ENCODE data around the gene UMAD1. TPM values are rescaled to one million over a fixed set of nuclear protein-coding genes. Genes with fewer than 3 reads are reported as not detected.
A peak's percentile ranks its signal among the peaks of the same experiment; 100 is the strongest.

The UMAD1 gene
- total and polyA plus RNA-seq, 2 donors from 2014 or later: 18.0 to 20.3 TPM

DNA sequence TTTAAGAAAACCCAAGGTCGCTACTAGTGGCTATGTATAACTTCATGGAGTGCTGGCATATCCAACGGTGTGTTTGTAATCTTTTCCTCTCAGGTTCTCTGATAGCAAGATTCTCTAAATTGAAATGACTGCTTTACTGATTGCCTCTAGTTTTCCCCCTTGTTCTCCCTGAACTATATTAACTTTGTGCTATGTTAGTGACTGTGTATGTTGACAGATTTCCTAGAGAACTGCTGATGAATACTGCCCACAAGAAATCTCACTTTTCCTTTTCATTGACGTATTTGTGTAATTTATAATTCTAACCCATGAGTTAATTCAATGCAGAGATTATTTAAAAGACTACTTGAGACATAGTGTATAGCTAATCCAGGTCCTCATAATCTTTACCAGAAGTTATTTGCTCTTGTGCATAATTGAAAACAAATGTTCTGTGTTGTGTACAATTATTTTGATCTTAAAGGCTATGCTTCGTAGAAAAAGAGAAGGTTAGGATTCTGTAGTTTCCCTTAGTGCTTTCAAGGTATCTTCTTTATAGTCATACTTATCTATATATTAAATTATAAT lies 257.5 kb downstream of the UMAD1 start:
- TF ChIP-seq, protein P1, sequence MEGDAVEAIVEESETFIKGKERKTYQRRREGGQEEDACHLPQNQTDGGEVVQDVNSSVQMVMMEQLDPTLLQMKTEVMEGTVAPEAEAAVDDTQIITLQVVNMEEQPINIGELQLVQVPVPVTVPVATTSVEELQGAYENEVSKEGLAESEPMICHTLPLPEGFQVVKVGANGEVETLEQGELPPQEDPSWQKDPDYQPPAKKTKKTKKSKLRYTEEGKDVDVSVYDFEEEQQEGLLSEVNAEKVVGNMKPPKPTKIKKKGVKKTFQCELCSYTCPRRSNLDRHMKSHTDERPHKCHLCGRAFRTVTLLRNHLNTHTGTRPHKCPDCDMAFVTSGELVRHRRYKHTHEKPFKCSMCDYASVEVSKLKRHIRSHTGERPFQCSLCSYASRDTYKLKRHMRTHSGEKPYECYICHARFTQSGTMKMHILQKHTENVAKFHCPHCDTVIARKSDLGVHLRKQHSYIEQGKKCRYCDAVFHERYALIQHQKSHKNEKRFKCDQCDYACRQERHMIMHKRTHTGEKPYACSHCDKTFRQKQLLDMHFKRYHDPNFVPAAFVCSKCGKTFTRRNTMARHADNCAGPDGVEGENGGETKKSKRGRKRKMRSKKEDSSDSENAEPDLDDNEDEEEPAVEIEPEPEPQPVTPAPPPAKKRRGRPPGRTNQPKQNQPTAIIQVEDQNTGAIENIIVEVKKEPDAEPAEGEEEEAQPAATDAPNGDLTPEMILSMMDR (IDR thresholded peaks at IDR 0.05; ENCODE audit: borderline replicate concordance, extremely low read depth, insufficient read depth): no peak
- no peaks in the 10 kb centered on the region for H3K27me3 ChIP-seq (ENCODE audit: control insufficient read depth, insufficient read depth, low read length)
- H3K4me3 ChIP-seq (ENCODE audit: low read length in 3 of 3): no peak overlapping the region
- no peaks in the 10 kb centered on the region for H3K4me1 ChIP-seq (ENCODE audit: control insufficient read depth in 2 of 3, insufficient read depth in 2 of 3, low read depth in 1 of 3, low read length in 3 of 3)
- no peaks in the 10 kb centered on the region for H3K36me3 ChIP-seq (ENCODE audit: control insufficient read depth in 2 of 3, insufficient read depth in 3 of 3, low read length in 3 of 3)
- H3K9me3 ChIP-seq (ENCODE audit: control insufficient read depth in 2 of 3, insufficient read depth in 1 of 3, low read length in 3 of 3): no peaks in the 10 kb centered on the region
- FAIRE-seq (no peak), DNase-seq (peak in 1 of 5 donors; percentile 5)
- no peak overlapping the region for H3K27ac ChIP-seq (ENCODE audit: low read depth in 2 of 2, low read length in 2 of 2)
- intact Hi-C loops (cut with DNase I): no loop called here
- no peak overlapping the region for H3K9ac ChIP-seq (ENCODE audit: low read length in 3 of 3)

- Histone ChIP-seq H3K9me3 (ENCODE audit: control insufficient read depth in 2 of 3, insufficient read depth in 1 of 3, low read length in 3 of 3) (no peaks in the 10 kb centered on the region), H3K4me1 (ENCODE audit: control insufficient read depth in 2 of 3, insufficient read depth in 2 of 3, low read depth in 1 of 3, low read length in 3 of 3) (no peaks in the 10 kb centered on the region), H3K4me3 (ENCODE audit: low read length in 3 of 3) (no peak overlapping the region), H3K9ac (ENCODE audit: low read length in 3 of 3) (no peak overlapping the region), H3K27ac (ENCODE audit: low read depth in 2 of 2, low read length in 2 of 2) (no peak overlapping the region), H3K27me3 (ENCODE audit: control insufficient read depth, insufficient read depth, low read length) (no peaks in the 10 kb centered on the region), H3K36me3 (ENCODE audit: control insufficient read depth in 2 of 3, insufficient read depth in 3 of 3, low read length in 3 of 3) (no peaks in the 10 kb centered on the region)
- TF ChIP-seq, protein P1 (IDR thresholded peaks at IDR 0.05; ENCODE audit: borderline replicate concordance, extremely low read depth, insufficient read depth): no peak
- FAIRE-seq (no peak), DNase-seq (no peak)
- intact Hi-C loops (cut with DNase I): no loop called here
These were observed 262.3 kb downstream of the UMAD1 start for GRCh38 chr7:7902845-7903244.

- no peaks in the 10 kb centered on the region for H3K9me3 ChIP-seq (ENCODE audit: control insufficient read depth in 2 of 3, insufficient read depth in 1 of 3, low read length in 3 of 3)
- no peak overlapping the region for H3K27ac ChIP-seq (ENCODE audit: low read depth in 2 of 2, low read length in 2 of 2)
- TF ChIP-seq, protein P1 (IDR thresholded peaks at IDR 0.05; ENCODE audit: borderline replicate concordance, extremely low read depth, insufficient read depth): no peak
- FAIRE-seq (no peak), DNase-seq (no peak)
- no peaks in the 10 kb centered on the region for H3K36me3 ChIP-seq (ENCODE audit: control insufficient read depth in 2 of 3, insufficient read depth in 3 of 3, low read length in 3 of 3)
- H3K27me3 ChIP-seq (ENCODE audit: control insufficient read depth, insufficient read depth, low read length): no peaks in the 10 kb centered on the region
- H3K9ac ChIP-seq (ENCODE audit: low read length in 3 of 3): no peak overlapping the region
- intact Hi-C loops (cut with DNase I): no loop called here
- no peak overlapping the region for H3K4me3 ChIP-seq (ENCODE audit: low read length in 3 of 3)
- no peaks in the 10 kb centered on the region for H3K4me1 ChIP-seq (ENCODE audit: control insufficient read depth in 2 of 3, insufficient read depth in 2 of 3, low read depth in 1 of 3, low read length in 3 of 3)
These were observed 266.8 kb downstream of the UMAD1 start for GRCh38 chr7:7907306-7907705.

DNA sequence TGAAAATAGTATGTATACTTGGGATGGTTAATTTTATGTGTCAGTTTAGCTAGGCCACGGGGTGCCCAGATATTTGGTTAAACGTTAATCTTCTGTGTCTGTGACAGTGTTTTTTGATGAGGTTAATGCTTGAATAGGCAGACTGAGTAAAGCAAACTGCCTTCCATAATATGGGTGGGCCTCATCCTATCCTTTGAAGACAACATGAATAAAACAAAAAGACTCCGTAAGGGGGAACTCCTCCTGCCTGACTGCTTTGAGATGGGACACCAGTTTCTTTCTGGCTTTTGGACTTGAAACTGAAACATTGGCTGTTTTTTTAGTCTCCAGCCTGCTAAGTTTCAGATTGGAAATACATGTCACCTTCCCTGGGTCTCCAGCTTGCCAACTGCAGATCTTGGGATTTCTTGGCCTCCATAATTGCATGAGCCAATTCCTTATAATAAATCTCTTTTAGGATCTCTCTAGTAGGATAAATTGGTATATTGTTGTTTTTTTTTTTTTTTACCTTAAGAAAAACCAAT lies 268.1 kb downstream of the UMAD1 start:
- H3K27ac ChIP-seq (ENCODE audit: low read depth in 2 of 2, low read length in 2 of 2): no peak overlapping the region
- no peak for DNase-seq
- H3K9ac ChIP-seq (ENCODE audit: low read length in 3 of 3): no peak overlapping the region
- H3K36me3 ChIP-seq (ENCODE audit: control insufficient read depth in 2 of 3, insufficient read depth in 3 of 3, low read length in 3 of 3): no peaks in the 10 kb centered on the region
- intact Hi-C loops (cut with DNase I): no loop called here
- H3K27me3 ChIP-seq (ENCODE audit: control insufficient read depth, insufficient read depth, low read length): no peaks in the 10 kb centered on the region
- H3K4me3 ChIP-seq (ENCODE audit: low read length in 3 of 3): no peak overlapping the region
- TF ChIP-seq, protein P1 (IDR thresholded peaks at IDR 0.05; ENCODE audit: borderline replicate concordance, extremely low read depth, insufficient read depth): no peak
- H3K4me1 ChIP-seq (ENCODE audit: control insufficient read depth in 2 of 3, insufficient read depth in 2 of 3, low read depth in 1 of 3, low read length in 3 of 3): no peaks in the 10 kb centered on the region
- no peaks in the 10 kb centered on the region for H3K9me3 ChIP-seq (ENCODE audit: control insufficient read depth in 2 of 3, insufficient read depth in 1 of 3, low read length in 3 of 3)
- FAIRE-seq: no peak
